Sigmoid colon (tissue), 7 donors: ENCODE results near the gene OXCT2. TPM values are rescaled to one million over a fixed set of nuclear protein-coding genes. Genes with fewer than 3 reads are reported as not detected.
A peak's percentile ranks its signal among the peaks of the same experiment; 100 is the strongest.

Source experiments
- DNase-seq: peaks from one replicate; pipeline ENCODE4 v3.0.0-alpha.2; 2019
- H3K27ac ChIP-seq, 4 donors: fragments of 200-600 bp; sonication (generic); one replicate each; pipeline ENCODE4 v1.5.1; 2016 to 2019; ENCODE audit warnings: mild to moderate bottlenecking in 1 of 4
- H3K27me3 ChIP-seq, 3 donors: fragments of 200-600 bp; sonication (generic); one replicate each; pipeline ENCODE4 v1.5.1; 2019; ENCODE audit warnings: mild to moderate bottlenecking in 1 of 3
- H3K36me3 ChIP-seq, 4 donors: fragments of 200-600 bp; sonication (generic); one replicate each; pipeline ENCODE4 v1.5.1; 2016 to 2019
- H3K4me1 ChIP-seq, 4 donors: fragments of 200-600 bp; sonication (generic); one replicate each; pipeline ENCODE4 v1.5.1; 2017 to 2019
- H3K4me3 ChIP-seq, 4 donors: fragments of 200-600 bp; sonication (generic); one replicate each; pipeline ENCODE4 v1.5.1; 2017 to 2019; ENCODE audit warnings: mild to moderate bottlenecking in 2 of 4, moderate library complexity in 1 of 4
- H3K9me3 ChIP-seq, 4 donors: fragments of 200-600 bp in 3 of 4; sonication (generic) in 3 of 4; one replicate each; pipeline versions ENCODE4 v1.5.1 to v1.6.1; 2013 to 2019
- CTCF ChIP-seq, 4 experiments: fragments of 450-650 bp in 3 of 4; fragments of 200-600 bp in 1 of 4; IDR thresholded peaks; one replicate each; pipeline ENCODE4 v1.5.1; 2016 to 2019; ENCODE audit warnings: antibody characterized with exemption in 4 of 4, mild to moderate bottlenecking in 3 of 4, moderate library complexity in 2 of 4
- EP300 ChIP-seq, 4 donors: sonication (generic); formaldehyde crosslinking; IDR thresholded peaks; one replicate each; pipeline ENCODE4 v1.6.1; 2017; ENCODE audit warnings: antibody characterized with exemption in 4 of 4
- POLR2A ChIP-seq, 2 donors: fragments of 450-650 bp; IDR thresholded peaks; one replicate each; pipeline ENCODE4 v1.6.1; 2016; ENCODE audit warnings: antibody characterized with exemption in 2 of 2, mild to moderate bottlenecking in 2 of 2, moderate library complexity in 2 of 2
- POLR2AphosphoS5 ChIP-seq, 4 donors: sonication (generic); formaldehyde crosslinking; IDR thresholded peaks; one replicate each; pipeline ENCODE4 v1.6.1; 2017; ENCODE audit warnings: antibody characterized with exemption in 4 of 4
- WGBS, 2 donors: extraction: QIAGEN DNeasy Blood & Tissue Kit; methylation state at CpG; one replicate each; pipeline ENCODE4 v1.1.7; 2013; 5-methylcytosine and 5-hydroxymethylcytosine counted together
- intact Hi-C: fragments of 100-400 bp; cut with DNase I; formaldehyde crosslinking; loops from one replicate; pipeline ENCODE4 v1.15.1; 2023
- polyA plus RNA-seq, 3 donors: library from polyadenylated mRNA; stranded (reverse); fragments of 200-250 nt; gene quantifications; one replicate each; pipeline ENCODE4 v1.2.3, GENCODE V29; 2013
- small RNA-seq, 3 donors: library from RNA; depleted of rRNA; stranded (forward); fragments of <200 nt; gene quantifications; one replicate each; pipeline ENCODE3, GENCODE V24; 2016
- total RNA-seq, 4 donors: library from RNA; depleted of rRNA; stranded (reverse); fragments of >200 nt; gene quantifications; one replicate each; pipeline ENCODE4 v1.1.0, GENCODE V29; 2016
- donor health status: healthy with polysubstance abuse.
- donor health status: Bipolar disorder and iron deficiency.
- donor health status: healthy.

The OXCT2 gene
- total and polyA plus RNA-seq, 7 donors = 0.55 to 2.0 (median 0.99) TPM; not detected in 2

- 39 to 41% methylated on average over 7 of the region's 7 CpGs for WGBS, 2 donors
- intact Hi-C loops = loop anchor here (1.0 to 5.0 kb wide), 2 partner anchors 68 to 114 kb away; no protein-coding TSS in a partner anchor
- peak; percentile 33 to 67 (median 61) for TF ChIP-seq CTCF (IDR thresholded peaks at IDR 0.05)
- TF ChIP-seq EP300 (IDR thresholded peaks at IDR 0.05) = no peak
- TF ChIP-seq POLR2AphosphoS5 (IDR thresholded peaks at IDR 0.05) = no peak
- TF ChIP-seq POLR2A (IDR thresholded peaks at IDR 0.05) = no peak
- DNase-seq = no peak
- H3K9me3 ChIP-seq = no peaks in the 10 kb centered on the region
- no peaks in the 10 kb centered on the region for H3K36me3 ChIP-seq
- H3K4me3 ChIP-seq = no peak overlapping the region
- peaks cover 0 to 2% (median 0%) of the 10 kb centered on the region in 3 donors for H3K27me3 ChIP-seq
- H3K27ac ChIP-seq = no peak overlapping the region
- no peaks in the 10 kb centered on the region for H3K4me1 ChIP-seq
Measured at GRCh38 chr1:39720094-39720999, 50.8 kb downstream of the OXCT2 start.

Small RNA genes lying within 50 kb of the gene (small RNA-seq; reads per million reads assigned to genes)
- gene AL033527.1 (0 reads per million in 3 donors), gene RNU7-121P (0 reads per million in 3 donors)

Other genes starting within 250 kb of the OXCT2 start
- gene PABPC4, start 194.6 kb downstream of the OXCT2 start, total RNA-seq = 100 to 1,000 TPM in 3 of 4 donors, 10 to 100 TPM in 1; 95.8 to 181 (median 127) TPM
- gene PABPC4, start 194.6 kb downstream of the OXCT2 start, polyA plus RNA-seq = 10 to 100 TPM; 37.9 to 76.7 (median 69.1) TPM
- gene HEYL, start 131.7 kb downstream of the OXCT2 start, total RNA-seq = 10 to 100 TPM in 1 of 4 donors, 1 to 10 TPM in 3; 1.6 to 14.7 (median 4.0) TPM
- 1 to 10 TPM in 2 of 3 donors, under 1 TPM in 1; 0.92 to 2.5 (median 1.2) TPM for gene HEYL, start 131.7 kb downstream of the OXCT2 start, polyA plus RNA-seq
- not detected for gene NT5C1A, start 99.2 kb downstream of the OXCT2 start, total RNA-seq
- under 1 TPM in 1 of 3 donors, not detected in 2; 0.06 TPM for gene NT5C1A, start 99.2 kb downstream of the OXCT2 start, polyA plus RNA-seq
- gene HPCAL4, start 79.9 kb downstream of the OXCT2 start, total RNA-seq = 1 to 10 TPM in 2 of 4 donors, under 1 TPM in 2; 0.16 to 1.1 (median 0.95) TPM
- gene HPCAL4, start 79.9 kb downstream of the OXCT2 start, polyA plus RNA-seq = under 1 TPM in 1 of 3 donors, not detected in 2; 0.57 TPM
- gene PPIE, start 32.5 kb downstream of the OXCT2 start, total RNA-seq = 10 to 100 TPM; 43.5 to 56.4 (median 47.1) TPM
- gene PPIE, start 32.5 kb downstream of the OXCT2 start, polyA plus RNA-seq = 10 to 100 TPM; 43.2 to 48.1 (median 43.2) TPM
- 1 to 10 TPM in 1 of 4 donors, under 1 TPM in 3; 0.16 to 2.1 (median 0.68) TPM for gene BMP8B, start 17.5 kb upstream of the OXCT2 start, total RNA-seq
- gene BMP8B, start 17.5 kb upstream of the OXCT2 start, polyA plus RNA-seq = 1 to 10 TPM; 3.0 to 4.6 (median 3.0) TPM
- 10 to 100 TPM; 12.5 to 24.6 (median 18.4) TPM for gene TRIT1, start 112.2 kb upstream of the OXCT2 start, total RNA-seq
- 10 to 100 TPM in 1 of 3 donors, 1 to 10 TPM in 2; 7.2 to 12.6 (median 7.2) TPM for gene TRIT1, start 112.2 kb upstream of the OXCT2 start, polyA plus RNA-seq
- gene MYCL, start 130.6 kb upstream of the OXCT2 start, total RNA-seq = 1 to 10 TPM in 2 of 4 donors, under 1 TPM in 2; 0.14 to 1.7 (median 0.78) TPM
- gene MYCL, start 130.6 kb upstream of the OXCT2 start, polyA plus RNA-seq = 1 to 10 TPM; 5.8 to 8.2 (median 7.2) TPM
- 1 to 10 TPM; 1.3 to 8.1 (median 6.2) TPM for gene MFSD2A, start 183.8 kb upstream of the OXCT2 start, total RNA-seq
- 10 to 100 TPM in 1 of 3 donors, 1 to 10 TPM in 2; 2.1 to 26.5 (median 4.2) TPM for gene MFSD2A, start 183.8 kb upstream of the OXCT2 start, polyA plus RNA-seq